Stimulated activated CD8-positive, alpha-beta memory T cell treated with anti-CD3 and anti-CD28 coated beads, Interleukin-7, amount 100 ng/mL, for 4 hours (primary cell): ENCODE results near the gene ANKH.
"Not testable (repeated sequence)": the region's sequence is repeated elsewhere in the genome, so short reads cannot be mapped to it uniquely, and the experiment has no call there.

Experiments
- DNase-seq, 2 donors: peaks; one replicate each; pipeline ENCODE4 v3.0.0-alpha.2; 2020; ENCODE audit warnings: low read depth in 2 of 2

ANKH gene

DNA sequence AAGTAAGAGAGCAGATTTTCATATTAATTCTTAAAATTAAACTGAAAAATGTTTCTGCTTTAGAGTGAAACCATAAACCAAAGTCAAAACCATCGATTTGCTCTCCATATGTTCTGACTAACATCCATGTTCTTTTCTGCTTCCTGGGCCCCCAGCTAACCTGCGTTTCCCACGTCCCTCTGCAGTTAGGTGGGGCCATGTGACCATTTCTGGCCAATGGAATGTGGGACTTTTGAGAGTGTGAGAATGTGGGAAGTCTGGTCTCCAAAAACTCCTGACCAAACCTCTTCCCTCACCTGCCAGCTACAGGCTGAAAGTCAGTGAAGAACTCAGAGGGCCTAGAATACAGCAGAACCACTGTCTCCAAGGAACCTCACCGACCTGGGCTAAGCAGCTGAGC lies 44.9 kb downstream of the ANKH start:
- no peak for DNase-seq

GRCh38 chr5:14825977-14826376 lies 45.6 kb downstream of the ANKH start:
- no peak for DNase-seq

DNA sequence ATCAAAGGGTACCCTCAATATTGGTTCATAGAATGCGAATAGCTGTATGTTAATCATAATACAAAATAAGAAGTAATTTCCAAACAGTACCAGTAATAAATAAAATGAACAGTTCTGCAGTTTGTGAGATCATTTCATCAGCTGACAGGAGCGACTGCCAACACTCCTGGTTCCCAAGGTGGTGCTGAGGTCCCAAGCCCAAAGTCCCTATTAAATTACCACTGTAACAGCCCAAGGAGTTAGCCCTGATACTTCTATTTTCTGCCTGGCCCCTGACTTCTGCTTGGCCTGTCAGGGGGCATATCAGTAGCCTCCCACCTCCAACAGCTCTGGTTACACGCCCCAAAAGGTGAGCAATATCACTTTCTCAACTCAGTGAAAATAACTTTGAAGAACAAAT lies 47.1 kb downstream of the ANKH start:
- DNase-seq = no peak

- DNase-seq = no peak
Measured at GRCh38 chr5:14821100-14821845, 50.3 kb downstream of the ANKH start.

DNA sequence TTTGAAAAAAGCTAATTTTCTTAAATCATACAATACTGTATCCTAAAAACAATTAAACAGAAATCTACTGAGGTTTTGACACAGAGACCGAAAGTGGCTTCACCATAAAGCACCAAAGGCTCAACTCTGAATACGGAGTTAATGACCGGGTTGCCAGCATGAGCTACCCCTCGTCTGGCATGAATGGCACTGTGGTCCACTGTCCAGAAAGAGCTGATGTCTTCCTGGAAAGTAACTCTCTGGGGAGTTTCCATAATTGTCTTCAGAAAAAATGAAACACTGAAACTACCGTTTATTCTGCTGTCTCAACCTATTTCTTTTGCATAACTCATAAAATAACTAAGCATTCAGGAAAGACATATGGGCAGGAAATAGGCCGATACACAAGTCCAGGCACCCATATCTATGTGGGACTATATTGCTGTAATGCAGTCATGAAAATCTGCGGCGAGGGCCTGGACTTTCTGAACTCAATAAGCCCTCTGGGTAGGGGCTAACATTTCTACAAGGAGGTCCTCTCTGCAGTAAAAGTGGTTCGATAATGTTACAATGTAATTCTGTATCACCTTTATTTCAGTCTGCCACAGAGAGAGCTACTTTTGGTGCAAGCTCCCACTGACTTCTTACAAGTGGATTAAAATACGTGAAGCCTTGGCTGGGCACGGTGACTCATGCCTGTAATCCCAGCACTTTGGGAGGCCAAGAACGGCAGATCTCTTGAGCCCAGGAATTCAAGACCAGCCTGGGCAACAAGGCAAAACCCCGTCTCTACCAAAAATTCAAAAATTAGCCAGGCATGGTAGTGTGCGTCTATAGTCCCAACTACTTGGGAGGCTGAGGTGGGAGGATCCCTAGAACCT lies 52.4 kb downstream of the ANKH start:
- DNase-seq = no peak

DNA sequence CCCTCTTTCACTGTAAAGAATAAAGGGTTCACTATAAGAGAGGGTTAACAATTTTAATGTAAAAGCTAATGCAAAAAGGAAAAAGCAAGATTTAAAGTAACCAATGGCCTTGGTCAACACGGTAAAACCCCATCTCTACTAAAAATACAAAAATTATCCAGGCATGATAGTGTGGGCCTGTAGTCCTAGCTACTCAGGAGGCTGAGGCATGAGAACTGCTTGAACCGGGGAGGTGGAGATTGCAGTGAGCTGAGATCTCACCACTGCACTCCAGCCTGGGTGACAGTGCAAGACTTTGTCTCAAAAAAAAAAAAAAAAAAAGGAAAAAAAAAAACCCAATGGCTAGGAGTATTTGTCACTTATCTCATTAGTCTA lies 53.8 kb downstream of the ANKH start:
- DNase-seq = not testable (repeated sequence)

- DNase-seq = peak in 1 of 2 donors; percentile 5
Measured at GRCh38 chr5:14816999-14817761, 54.4 kb downstream of the ANKH start.

GRCh38 chr5:14816374-14816998 lies 55.1 kb downstream of the ANKH start:
- DNase-seq = no peak

GRCh38 chr5:14813747-14814146 lies 57.8 kb downstream of the ANKH start:
- DNase-seq = no peak

DNA sequence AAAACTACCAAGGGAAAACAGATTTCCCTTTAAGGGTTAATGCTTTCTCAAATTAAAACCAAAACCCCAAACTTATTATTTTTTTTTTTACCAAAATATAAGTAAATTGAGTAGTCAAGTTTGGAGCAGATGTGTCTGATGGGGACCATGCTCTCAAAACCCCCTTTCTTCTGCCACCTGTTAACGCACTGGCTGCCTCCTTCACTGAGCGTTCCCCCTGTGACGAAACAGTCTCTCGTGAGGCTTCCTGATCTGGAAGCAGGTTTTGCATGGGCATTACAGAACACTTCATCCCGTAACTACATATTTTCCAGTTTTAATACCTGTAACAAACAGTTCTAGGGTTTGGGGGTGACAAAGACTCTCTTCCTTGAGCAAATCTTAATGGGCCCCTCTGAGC lies 59.4 kb downstream of the ANKH start:
- DNase-seq = no peak

DNA sequence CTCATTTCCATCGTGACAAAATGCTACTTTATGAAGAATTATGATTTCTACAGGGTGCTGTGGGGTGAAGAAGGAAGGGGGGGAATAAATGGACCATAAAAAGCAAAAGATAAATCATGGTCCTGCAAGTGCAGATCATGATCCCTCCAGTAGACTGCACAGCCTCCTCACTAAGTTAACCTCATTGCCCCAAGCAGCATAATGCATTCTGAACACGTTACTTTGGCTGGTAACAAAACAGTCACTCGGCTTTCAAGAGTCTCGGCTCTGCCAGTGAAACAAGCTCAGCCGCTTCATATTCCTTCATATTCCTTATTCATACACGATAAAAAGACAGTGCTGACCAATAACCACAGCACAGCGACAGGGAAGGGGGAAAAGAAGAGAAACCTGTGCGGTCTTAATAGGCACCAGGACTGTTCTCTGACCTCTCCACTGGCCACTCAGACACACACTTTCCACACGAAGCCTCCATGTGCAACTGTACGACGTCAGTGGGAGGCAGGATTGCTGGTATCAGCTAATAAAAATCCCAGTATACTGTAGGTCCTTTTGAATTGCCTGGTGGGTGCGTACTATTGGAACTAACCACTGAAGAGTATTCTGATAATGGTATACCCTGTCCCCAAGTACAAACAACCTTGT lies 60.5 kb downstream of the ANKH start:
- DNase-seq = no peak

DNA sequence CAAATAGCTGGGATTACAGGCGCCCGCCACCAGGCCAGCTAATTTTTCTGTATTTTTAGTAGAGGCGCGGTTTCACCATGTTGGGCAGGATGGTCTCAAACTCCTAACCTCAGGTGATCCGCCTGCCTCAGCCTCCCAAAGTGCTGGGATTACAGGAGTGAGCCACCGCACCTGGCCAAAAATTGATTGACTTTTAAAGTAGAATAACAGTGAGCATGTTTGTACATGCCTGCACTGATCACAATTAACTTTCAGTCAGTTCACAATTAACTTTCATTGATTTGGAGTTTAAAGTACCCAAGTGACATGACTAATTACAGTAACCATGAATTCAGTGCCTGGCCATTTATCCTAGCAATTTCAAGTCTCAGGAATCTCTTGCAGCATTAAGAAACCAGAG lies 61.3 kb downstream of the ANKH start:
- DNase-seq = no peak

- peak; percentile 61 to 63 for DNase-seq
Measured at GRCh38 chr5:14809369-14810155, 62.0 kb downstream of the ANKH start.

DNA sequence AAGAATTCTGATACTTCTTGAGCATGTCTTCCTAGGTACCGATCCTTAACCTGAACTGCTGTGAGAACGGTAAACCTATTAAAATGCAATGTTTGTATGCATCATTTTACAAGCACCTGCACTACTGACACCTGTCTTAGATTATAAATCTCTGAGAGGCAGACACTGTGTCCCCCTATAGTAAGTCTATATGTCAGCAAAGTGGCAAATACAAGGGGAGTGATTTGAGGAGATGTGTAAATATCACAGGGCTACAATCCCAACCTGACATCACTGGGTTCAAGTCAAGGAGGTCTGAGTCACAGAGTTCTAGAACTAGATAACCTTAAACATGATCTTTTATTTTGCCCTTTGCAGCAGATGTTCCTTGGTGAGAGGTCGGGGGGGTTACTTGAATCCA lies 64.1 kb downstream of the ANKH start:
- no peak for DNase-seq

- no peak for DNase-seq
Measured at GRCh38 chr5:14806456-14806855, 65.1 kb downstream of the ANKH start.

DNA sequence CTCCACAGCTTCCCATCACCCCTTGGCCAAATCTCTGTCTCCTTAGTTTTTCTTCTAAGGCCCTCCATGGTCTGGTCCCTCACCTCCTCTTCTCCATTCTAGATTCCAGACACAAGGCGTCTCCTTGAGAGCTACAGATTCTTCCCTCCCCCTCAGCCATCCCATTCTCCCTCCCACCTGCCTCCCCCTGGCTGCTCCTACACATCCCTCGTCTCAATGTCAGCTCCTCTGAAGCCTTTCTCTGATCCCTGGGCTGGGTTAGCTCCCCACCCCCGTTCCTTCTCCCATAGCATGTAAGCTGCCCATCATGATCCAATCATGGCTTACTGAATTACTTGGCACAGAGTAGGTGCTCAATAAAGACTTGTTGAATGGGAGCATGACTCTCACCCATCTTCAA lies 69.0 kb downstream of the ANKH start:
- DNase-seq = no peak

GRCh38 chr5:14801792-14802191 lies 69.8 kb downstream of the ANKH start:
- DNase-seq = no peak

GRCh38 chr5:14797385-14797784 lies 74.2 kb downstream of the ANKH start:
- not testable (repeated sequence) for DNase-seq

- no peak for DNase-seq
Measured at GRCh38 chr5:14794583-14795230, 76.9 kb downstream of the ANKH start.

GRCh38 chr5:14793851-14794250 lies 77.7 kb downstream of the ANKH start:
- no peak for DNase-seq
